Upper lobe of left lung (tissue), 6 donors: ENCODE data around the gene DMD. TPM values are rescaled to one million over a fixed set of nuclear protein-coding genes. Genes with fewer than 3 reads are reported as not detected.
A peak's percentile ranks its signal among the peaks of the same experiment; 100 is the strongest.

ENCODE experiments used
- ATAC-seq, 2 donors: fragments of 200-7000 bp; cut with Tn5 transposase; one replicate each; pipeline ENCODE4 v1.9.1; 2022; ENCODE audit warnings: mild to moderate bottlenecking in 2 of 2, moderate library complexity in 2 of 2; ENCODE audit not compliant: low FRiP score in 2 of 2
- DNase-seq, 2 donors: peaks; one replicate each; pipeline ENCODE4 v3.0.0-alpha.2; 2019 to 2020
- H3K27ac ChIP-seq, 4 donors: fragments of 200-600 bp; sonication (generic); one replicate each; pipeline ENCODE4 v1.5.1; 2016 to 2019
- H3K27me3 ChIP-seq, 4 donors: fragments of 200-600 bp; sonication (generic); one replicate each; pipeline ENCODE4 v1.5.1; 2017 to 2019
- H3K36me3 ChIP-seq, 4 donors: fragments of 200-600 bp; sonication (generic); one replicate each; pipeline ENCODE4 v1.5.1; 2016 to 2019
- H3K4me1 ChIP-seq, 4 donors: fragments of 200-600 bp; sonication (generic); one replicate each; pipeline ENCODE4 v1.5.1; 2018 to 2019
- H3K4me3 ChIP-seq, 4 donors: fragments of 200-600 bp; sonication (generic); one replicate each; pipeline ENCODE4 v1.5.1; 2017 to 2019; ENCODE audit warnings: mild to moderate bottlenecking in 2 of 4, moderate library complexity in 1 of 4
- H3K9me3 ChIP-seq, 4 donors: fragments of 200-600 bp; sonication (generic); one replicate each; pipeline ENCODE4 v1.5.1; 2018 to 2019
- CTCF ChIP-seq, 6 experiments: fragments of 450-650 bp in 4 of 6; fragments of 200-600 bp in 2 of 6; sonication (generic) in 2 of 6; IDR thresholded peaks; one replicate each; pipeline ENCODE4 v1.5.1; 2016 to 2019; ENCODE audit warnings: antibody characterized with exemption in 6 of 6
- EP300 ChIP-seq, 4 donors: sonication (generic); formaldehyde crosslinking; IDR thresholded peaks; one replicate each; pipeline ENCODE4 v1.5.1; 2017; ENCODE audit warnings: antibody characterized with exemption in 4 of 4, control low read depth in 2 of 4
- POLR2A ChIP-seq, 4 donors: fragments of 450-650 bp; IDR thresholded peaks; one replicate each; pipeline ENCODE4 v1.5.1; 2016 to 2017; ENCODE audit warnings: antibody characterized with exemption in 4 of 4, mild to moderate bottlenecking in 2 of 4
- POLR2AphosphoS5 ChIP-seq, 2 donors: sonication (generic); formaldehyde crosslinking; IDR thresholded peaks; one replicate each; pipeline ENCODE4 v1.5.1; 2017; ENCODE audit warnings: antibody characterized with exemption in 2 of 2
- WGBS, 2 donors: methylation state at CpG; one replicate each; pipeline ENCODE4 v1.1.5; 2017 to 2018; 5-methylcytosine and 5-hydroxymethylcytosine counted together
- total RNA-seq, 6 donors: library from RNA; depleted of rRNA in 4 of 6; stranded (reverse); fragments of >200 nt in 4 of 6; gene quantifications; one replicate each; pipeline versions ENCODE4 v1.1.0 to v1.2.1, GENCODE V29; 2016 to 2021
- donor health status: DM: no; HTN: no; CAD: no; lungs with moderate emphysema.
- donor health status: DM: no; HTN: yes; CAD: no; lungs with severe emphysema.

The DMD gene
- total RNA-seq, 6 donors from 2014 or later: 12.5 to 37.0 (median 24.0) TPM

- TF ChIP-seq CTCF (IDR thresholded peaks at IDR 0.05) (no peak), EP300 (IDR thresholded peaks at IDR 0.05) (no peak), POLR2A (IDR thresholded peaks at IDR 0.05) (no peak), POLR2AphosphoS5 (IDR thresholded peaks at IDR 0.05) (no peak)
- ATAC-seq: peak in 1 of 2 donors; percentile 17
- WGBS, 2 donors: 38 to 50% methylated on average over 2 of the region's 2 CpGs
- DNase-seq: no peak
- no peak overlapping the region for H3K27ac ChIP-seq
- H3K36me3 ChIP-seq: no peaks in the 10 kb centered on the region
- H3K4me1 ChIP-seq: peaks cover 0 to 5% (median 0%) of the 10 kb centered on the region in 4 donors
- no peaks in the 10 kb centered on the region for H3K9me3 ChIP-seq
- H3K27me3 ChIP-seq: no peaks in the 10 kb centered on the region
- H3K4me3 ChIP-seq: no peak overlapping the region
Observed at GRCh38 chrX:31228909-31229308, 1982.4 kb downstream of the DMD start.

DNA sequence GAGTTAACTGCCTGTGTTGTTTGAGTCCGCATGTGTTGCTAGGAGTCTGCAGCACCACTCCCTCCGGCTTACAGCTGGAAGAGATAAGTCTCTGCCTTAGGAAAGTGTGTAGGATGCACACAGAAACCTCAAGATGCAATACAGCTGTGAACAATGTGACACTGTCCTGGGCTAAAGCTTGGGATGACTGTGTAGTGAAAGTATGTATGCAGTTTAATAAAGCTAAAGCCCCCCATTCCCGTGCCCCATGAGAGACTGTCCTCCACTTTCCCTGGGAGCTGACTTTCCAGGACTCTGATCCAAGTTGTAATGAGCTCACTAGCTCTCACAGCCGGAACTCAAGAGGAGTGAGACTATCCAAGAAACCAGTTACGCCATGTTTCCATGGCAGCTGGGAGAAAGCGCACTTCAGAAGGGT, 1982.9 kb downstream of the DMD start:
- ATAC-seq (peak; percentile 53 to 90), DNase-seq (peak in 1 of 2 donors; percentile 42)
- Histone ChIP-seq H3K27me3 (no peaks in the 10 kb centered on the region), H3K4me3 (no peak overlapping the region), H3K27ac (no peak overlapping the region), H3K9me3 (no peaks in the 10 kb centered on the region), H3K36me3 (no peaks in the 10 kb centered on the region), H3K4me1 (peaks cover 0 to 5% (median 0%) of the 10 kb centered on the region in 4 donors)
- TF ChIP-seq EP300 (IDR thresholded peaks at IDR 0.05): no peak
- no peak for TF ChIP-seq POLR2A (IDR thresholded peaks at IDR 0.05)
- no peak for TF ChIP-seq CTCF (IDR thresholded peaks at IDR 0.05)
- no peak for TF ChIP-seq POLR2AphosphoS5 (IDR thresholded peaks at IDR 0.05)
- WGBS, 2 donors: 60 to 65% methylated on average over 5 to 6 of the region's 6 CpGs

DNA sequence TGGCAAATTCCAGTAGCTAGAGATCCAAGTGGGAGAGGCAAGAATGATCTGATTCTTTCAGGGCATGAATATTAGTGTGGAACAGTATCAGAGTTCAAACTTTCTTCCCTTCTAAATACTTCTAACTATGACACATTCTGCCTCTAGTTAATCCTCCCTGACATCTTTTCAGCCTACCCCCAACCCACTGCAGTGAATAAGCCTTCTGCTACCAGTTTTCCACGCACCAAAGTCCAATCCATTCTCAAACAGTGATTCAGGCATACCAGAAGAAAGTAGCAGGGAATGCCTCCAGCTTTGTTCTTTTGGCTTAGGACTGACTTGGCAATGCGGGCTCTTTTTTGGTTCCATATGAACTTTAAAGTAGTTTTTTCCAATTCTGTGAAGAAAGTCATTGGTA, 1984.1 kb downstream of the DMD start:
- DNase-seq (no peak), ATAC-seq (peak in 1 of 2 donors; percentile 45)
- Histone ChIP-seq H3K27ac (no peak overlapping the region), H3K27me3 (no peaks in the 10 kb centered on the region), H3K36me3 (no peaks in the 10 kb centered on the region), H3K4me3 (no peak overlapping the region), H3K9me3 (no peaks in the 10 kb centered on the region), H3K4me1 (peaks cover 0 to 5% (median 0%) of the 10 kb centered on the region in 4 donors)
- TF ChIP-seq EP300 (IDR thresholded peaks at IDR 0.05) (no peak), CTCF (IDR thresholded peaks at IDR 0.05) (no peak), POLR2A (IDR thresholded peaks at IDR 0.05) (no peak), POLR2AphosphoS5 (IDR thresholded peaks at IDR 0.05) (no peak)
- WGBS, 2 donors: 76 to 96% methylated on average over 2 of the region's 2 CpGs

DNA sequence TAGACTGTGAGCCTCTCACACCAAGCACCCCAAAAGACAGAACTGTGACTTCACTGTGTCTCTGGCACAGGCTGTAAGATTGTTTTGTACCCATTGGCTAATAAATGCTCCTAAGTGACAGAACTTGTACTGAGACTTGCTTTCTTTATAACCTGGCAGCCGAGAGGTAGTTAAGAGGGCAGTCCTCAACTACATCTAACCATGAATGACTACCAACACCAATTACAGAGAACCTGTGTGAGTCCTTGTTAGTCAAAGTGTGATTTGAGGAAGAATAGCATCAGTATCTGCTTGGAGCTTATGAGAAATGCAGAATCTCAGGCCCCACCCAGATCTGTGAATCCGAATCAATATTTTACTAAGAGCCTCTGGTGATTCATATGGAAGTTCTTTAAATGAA, 1985.5 kb downstream of the DMD start:
- ATAC-seq (no peak), DNase-seq (no peak)
- Histone ChIP-seq H3K36me3 (no peaks in the 10 kb centered on the region), H3K4me1 (peaks cover 0 to 5% (median 0%) of the 10 kb centered on the region in 4 donors), H3K27ac (no peak overlapping the region), H3K27me3 (no peaks in the 10 kb centered on the region), H3K9me3 (no peaks in the 10 kb centered on the region), H3K4me3 (no peak overlapping the region)
- 77 to 96% methylated on average over 2 of the region's 2 CpGs for WGBS, 2 donors
- TF ChIP-seq EP300 (IDR thresholded peaks at IDR 0.05) (no peak), POLR2AphosphoS5 (IDR thresholded peaks at IDR 0.05) (no peak)

DNA sequence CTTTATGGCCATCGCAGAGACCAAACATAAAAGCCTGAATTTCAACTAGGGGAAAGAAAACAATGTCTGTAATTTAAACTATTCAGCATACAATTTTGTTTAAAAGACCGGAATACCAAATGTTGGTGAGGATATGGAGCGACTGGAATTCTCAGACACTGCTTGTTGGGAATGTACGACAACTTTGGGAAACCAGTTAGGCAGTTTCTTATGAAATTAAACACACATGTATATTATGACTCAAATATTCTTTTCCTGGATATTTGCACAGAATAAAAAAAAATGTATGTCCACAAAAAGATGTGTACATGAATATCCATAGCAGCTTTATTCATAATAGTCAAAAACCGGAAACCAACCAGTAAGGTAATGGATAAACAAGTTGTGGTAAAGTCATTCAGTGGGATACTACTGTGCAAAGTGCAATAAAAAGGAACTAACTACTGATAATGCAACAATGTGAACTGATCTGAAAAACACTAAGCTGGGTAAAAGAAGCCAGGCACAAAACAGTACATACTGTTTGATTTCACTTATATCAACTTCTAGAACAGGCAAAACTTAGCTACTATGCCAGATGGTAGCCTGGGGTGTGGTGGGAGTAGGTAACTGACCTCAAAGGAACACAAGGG, 1986.9 kb downstream of the DMD start:
- Histone ChIP-seq H3K4me1 (peaks cover 0 to 5% (median 0%) of the 10 kb centered on the region in 4 donors), H3K9me3 (no peaks in the 10 kb centered on the region), H3K27me3 (no peaks in the 10 kb centered on the region), H3K27ac (no peak overlapping the region), H3K36me3 (no peaks in the 10 kb centered on the region), H3K4me3 (no peak overlapping the region)
- WGBS, 2 donors: 72 to 77% methylated on average over 5 of the region's 5 CpGs
- no peak for ATAC-seq
- DNase-seq: no peak
- TF ChIP-seq POLR2A (IDR thresholded peaks at IDR 0.05): no peak
- TF ChIP-seq EP300 (IDR thresholded peaks at IDR 0.05): no peak
- no peak for TF ChIP-seq POLR2AphosphoS5 (IDR thresholded peaks at IDR 0.05)
- no peak for TF ChIP-seq CTCF (IDR thresholded peaks at IDR 0.05)
